HepG2 (cell line): Measurements from ENCODE around the gene CAPN12. TPM values are rescaled to one million over a fixed set of nuclear protein-coding genes. Genes with fewer than 3 reads are reported as not detected.

ENCODE experiments used
- ESRRA ChIP-seq: sonication (generic); formaldehyde crosslinking; IDR thresholded peaks from 2 replicates; pipeline ENCODE4 v1.5.1; 2020; ENCODE audit warnings: mild to moderate bottlenecking, low read depth, missing genetic modification reagents
- EZH2 ChIP-seq: conservative IDR thresholded peaks from 2 replicates; pipeline ENCODE4 v1.6.1; 2012; ENCODE audit warnings: mild to moderate bottlenecking, low read depth, low read length, moderate library complexity
- FUBP1 ChIP-seq: sonication (generic); formaldehyde crosslinking; IDR thresholded peaks from 2 replicates; pipeline ENCODE4 v1.5.1; 2020; ENCODE audit warnings: missing genetic modification reagents, mild to moderate bottlenecking, borderline replicate concordance
- MEF2D ChIP-seq: sonication (generic); formaldehyde crosslinking; IDR thresholded peaks from 2 replicates; pipeline ENCODE4 v1.5.1; 2020; ENCODE audit warnings: mild to moderate bottlenecking, missing genetic modification reagents
- PBX2 ChIP-seq: IDR thresholded peaks from 2 replicates; pipeline ENCODE4 v1.6.1; 2016; ENCODE audit warnings: control low read depth
- SATB2 ChIP-seq: sonication (generic); formaldehyde crosslinking; IDR thresholded peaks from 2 replicates; pipeline ENCODE4 v1.5.0; 2020; ENCODE audit warnings: missing genetic modification reagents
- SIX1 ChIP-seq: sonication (generic); formaldehyde crosslinking; IDR thresholded peaks from 2 replicates; pipeline ENCODE4 v1.4.0; 2020; ENCODE audit warnings: missing genetic modification reagents, borderline replicate concordance
- SOX13 ChIP-seq, 3 experiments: fragments of 450-650 bp in 1 of 3; sonication (generic) in 1 of 3; formaldehyde crosslinking in 1 of 3; IDR thresholded peaks in 2 of 3; conservative IDR thresholded peaks in 1 of 3; 2 replicates each; pipeline versions ENCODE4 v1.5.0 to v1.6.1; 2016 to 2020; ENCODE audit warnings: antibody characterized with exemption in 1 of 3, mild to moderate bottlenecking in 1 of 3, missing compliant biosample characterization in 1 of 3, missing genetic modification reagents in 1 of 3, moderate library complexity in 1 of 3
- SYNCRIP ChIP-seq: fragments of 200-400 bp; formaldehyde crosslinking; IDR thresholded peaks from 2 replicates; pipeline ENCODE4 v1.6.1; 2018; ENCODE audit warnings: mild to moderate bottlenecking, low read depth, low read length; ENCODE audit not compliant: insufficient read depth
- TAF1 ChIP-seq: sonication (generic); formaldehyde crosslinking; IDR thresholded peaks from 2 replicates; pipeline ENCODE4 v1.4.0; 2020; ENCODE audit warnings: missing genetic modification reagents
- TBX2 ChIP-seq: sonication (generic); formaldehyde crosslinking; IDR thresholded peaks from 2 replicates; pipeline ENCODE4 v1.5.0; 2020; ENCODE audit warnings: missing genetic modification reagents, mild to moderate bottlenecking, borderline replicate concordance
- YEATS4 ChIP-seq: sonication (generic); formaldehyde crosslinking; IDR thresholded peaks from 2 replicates; pipeline ENCODE4 v1.4.0; 2020; ENCODE audit warnings: missing genetic modification reagents, borderline replicate concordance
- ZBTB7B ChIP-seq: sonication (generic); formaldehyde crosslinking; IDR thresholded peaks from 2 replicates; pipeline ENCODE4 v1.4.0; 2020; ENCODE audit warnings: missing genetic modification reagents
- ZFY ChIP-seq: sonication (generic); formaldehyde crosslinking; IDR thresholded peaks from 2 replicates; pipeline ENCODE4 v1.4.0; 2020; ENCODE audit warnings: missing genetic modification reagents
- ZNF136 ChIP-seq: sonication (generic); formaldehyde crosslinking; IDR thresholded peaks from 2 replicates; pipeline ENCODE4 v1.8.1; 2022; ENCODE audit warnings: low read depth, mild to moderate bottlenecking, moderate library complexity, missing genetic modification reagents
- ZNF280D ChIP-seq: sonication (generic); formaldehyde crosslinking; IDR thresholded peaks from 2 replicates; pipeline ENCODE4 v1.5.1; 2020; ENCODE audit warnings: mild to moderate bottlenecking, missing genetic modification reagents
- ZNF296 ChIP-seq: sonication (generic); formaldehyde crosslinking; conservative IDR thresholded peaks from 2 replicates; pipeline ENCODE4 v1.5.0; 2020; ENCODE audit warnings: mild to moderate bottlenecking, missing genetic modification reagents
- ZNF530 ChIP-seq: sonication (generic); formaldehyde crosslinking; IDR thresholded peaks from 2 replicates; pipeline ENCODE4 v1.5.0; 2020; ENCODE audit warnings: low read depth, mild to moderate bottlenecking, missing genetic modification reagents
- ZNF713 ChIP-seq: sonication (generic); formaldehyde crosslinking; IDR thresholded peaks from 2 replicates; pipeline ENCODE4 v1.4.0; 2020; ENCODE audit warnings: mild to moderate bottlenecking, missing genetic modification reagents
- ZNF766 ChIP-seq: sonication (generic); formaldehyde crosslinking; IDR thresholded peaks from 2 replicates; pipeline ENCODE4 v1.5.0; 2020; ENCODE audit warnings: missing genetic modification reagents, borderline replicate concordance
- polyA plus RNA-seq, 8 experiments: library from polyadenylated mRNA; depleted of rRNA in 3 of 8; stranded (reverse) in 7 of 8; unstranded in 1 of 8; fragments of >200 nt; fragmentation: Illumina TruSeq in 4 of 8; extraction: Trizol in 4 of 8; gene quantifications; 2 replicates each; pipeline versions ENCODE4 v1.2.1 to v1.2.3, GENCODE V29; 2011 to 2016; ENCODE audit warnings: low read depth in 4 of 8, missing spikeins in 1 of 8, mixed read lengths in 1 of 8; ENCODE audit not compliant: insufficient read depth in 1 of 8
- total RNA-seq, 5 experiments: library from RNA; depleted of rRNA; stranded (reverse); fragments of >200 nt; fragmentation: Illumina TruSeq; extraction: Trizol; gene quantifications; 2 replicates each; pipeline ENCODE4 v1.2.3, GENCODE V29; 2016; ENCODE audit warnings: low read depth in 1 of 5

Gene CAPN12
- total and polyA plus RNA-seq, 2 of the 13 experiments (the other 11 are each of a cell fraction or from before 2014, with no cell fraction given) = 1.6 to 13.6 TPM

DNA sequence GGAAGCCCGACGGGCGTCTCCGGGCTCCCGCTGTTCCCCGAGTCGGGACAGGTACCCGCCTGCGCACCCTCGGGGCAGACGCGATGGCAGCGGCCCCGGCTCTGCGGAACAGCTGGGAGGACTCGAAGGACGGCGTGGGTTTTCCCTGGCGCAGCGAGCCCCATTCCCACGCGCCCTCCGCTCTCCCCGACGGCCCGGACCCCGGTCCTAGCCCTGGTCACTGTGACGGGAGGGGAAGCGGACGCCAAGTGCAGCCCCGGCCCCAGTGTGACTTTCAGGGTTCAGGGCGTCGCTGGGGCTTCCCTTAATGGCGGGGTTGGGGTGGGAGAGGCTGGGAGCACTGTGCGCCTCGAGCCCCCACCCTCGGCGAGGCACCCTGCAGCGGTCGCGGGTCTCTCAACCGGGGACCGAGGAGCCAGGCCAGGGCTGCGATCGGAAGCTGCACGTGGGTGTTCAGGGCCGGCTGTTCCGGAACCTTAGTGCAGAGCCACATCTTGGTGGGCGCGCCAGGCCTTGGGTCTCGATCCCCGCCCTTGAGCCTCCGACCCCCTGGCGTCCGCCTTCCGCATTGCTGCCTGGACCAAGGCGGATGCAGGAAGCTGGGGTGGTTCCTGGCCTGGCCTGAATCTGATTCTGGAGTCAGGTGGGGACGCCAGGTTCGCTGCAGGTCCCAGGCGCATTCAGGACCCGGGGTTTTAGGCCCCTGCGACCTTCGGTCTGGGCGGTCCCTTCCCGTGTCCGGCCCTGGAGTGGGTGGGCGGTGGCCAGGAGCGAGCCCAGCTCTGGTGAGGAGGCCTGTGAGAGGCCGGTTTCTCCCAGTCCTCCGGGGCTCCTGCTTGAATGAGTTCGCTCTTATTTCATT, 48.2 kb upstream of the CAPN12 start (continued):
- TF ChIP-seq TBX2 (CRISPR knock-in tag) (no peak), SYNCRIP (no peak), MEF2D (CRISPR knock-in tag) (no peak), ESRRA (CRISPR knock-in tag) (no peak), ZNF280D (CRISPR knock-in tag) (no peak), FUBP1 (CRISPR knock-in tag) (no peak), ZNF766 (CRISPR knock-in tag) (no peak), ZNF296 (CRISPR knock-in tag) (no peak), ZFY (CRISPR knock-in tag) (peak; percentile 57), ZNF713 (no peak), YEATS4 (CRISPR knock-in tag) (no peak), ZNF530 (CRISPR knock-in tag) (no peak), SOX13 (IDR thresholded peaks at IDR 0.05) (no peak), SOX13 (CRISPR knock-in tag; conservative IDR thresholded peaks at IDR 0.05 in 1 of 2, IDR thresholded peaks at IDR 0.05 in 1 of 2) (no peak), SATB2 (CRISPR knock-in tag) (no peak), SIX1 (CRISPR knock-in tag) (no peak), ZBTB7B (CRISPR knock-in tag) (peak; percentile 21; the same call in 1 of the 2 replicates), PBX2 (CRISPR knock-in tag) (no peak), EZH2 (no peak), TAF1 (CRISPR knock-in tag) (no peak), ZNF136 (no peak)
